Neural cell (in vitro differentiated cells): ENCODE data around the gene ABCA4.

Experiments
- CTCF ChIP-seq: fragments of 450-650 bp; IDR thresholded peaks from 2 replicates; pipeline ENCODE4 v1.5.1; 2014; ENCODE audit warnings: antibody characterized with exemption, mild to moderate bottlenecking, moderate library complexity; ENCODE audit not compliant: poor library complexity, severe bottlenecking
- EP300 ChIP-seq: fragments of 450-650 bp; conservative IDR thresholded peaks from 2 replicates; pipeline ENCODE4 v1.6.1; 2014; ENCODE audit warnings: antibody characterized with exemption, mild to moderate bottlenecking, moderate library complexity; ENCODE audit not compliant: poor library complexity, severe bottlenecking
- EZH2 ChIP-seq: fragments of 200-600, 300-800 bp; shearing (Covaris generic), sonication (generic); IDR thresholded peaks from 2 replicates; pipeline ENCODE4 v1.6.1; 2014; ENCODE audit warnings: antibody characterized with exemption, low read length, borderline replicate concordance, mild to moderate bottlenecking; ENCODE audit not compliant: insufficient read depth, poor library complexity, severe bottlenecking
- POLR2AphosphoS5 ChIP-seq: IDR thresholded peaks from 2 replicates; pipeline ENCODE4 v1.6.1; 2012
- RAD21 ChIP-seq: fragments of 450-650 bp; conservative IDR thresholded peaks from 2 replicates; pipeline ENCODE4 v1.6.1; 2014; ENCODE audit warnings: antibody characterized with exemption, mild to moderate bottlenecking, moderate library complexity
- REST ChIP-seq: IDR thresholded peaks from 2 replicates; pipeline ENCODE4 v1.6.1; 2012; ENCODE audit warnings: borderline replicate concordance
- SMC3 ChIP-seq: fragments of 450-650 bp; conservative IDR thresholded peaks from 2 replicates; pipeline ENCODE4 v1.6.1; 2014; ENCODE audit warnings: antibody characterized with exemption, mild to moderate bottlenecking, moderate library complexity; ENCODE audit not compliant: poor library complexity
- TAF1 ChIP-seq: IDR thresholded peaks from 2 replicates; pipeline ENCODE4 v1.6.1; 2012; ENCODE audit warnings: low read depth

GRCh38 chr1:94119306-94119705 lies 1.6 kb downstream of the ABCA4 start:
- TF ChIP-seq CTCF: no peak
- TF ChIP-seq EZH2: no peak
- no peak for TF ChIP-seq TAF1
- no peak for TF ChIP-seq SMC3
- TF ChIP-seq RAD21: no peak
- TF ChIP-seq REST: no peak
- no peak for TF ChIP-seq POLR2AphosphoS5
- no peak for TF ChIP-seq EP300
